HG03571 (cell line): ENCODE measurements around the gene TOMM20.
A peak's percentile ranks its signal among the peaks of the same experiment; 100 is the strongest.
"Not testable (repeated sequence)": the region's sequence is repeated elsewhere in the genome, so short reads cannot be mapped to it uniquely, and the experiment has no call there.

Source experiments
- ATAC-seq: cut with Tn5 transposase; IDR thresholded peaks from one replicate; pipeline ENCODE4 v1.9.1; 2021; ENCODE audit not compliant: unreplicated experiment

The TOMM20 gene

DNA sequence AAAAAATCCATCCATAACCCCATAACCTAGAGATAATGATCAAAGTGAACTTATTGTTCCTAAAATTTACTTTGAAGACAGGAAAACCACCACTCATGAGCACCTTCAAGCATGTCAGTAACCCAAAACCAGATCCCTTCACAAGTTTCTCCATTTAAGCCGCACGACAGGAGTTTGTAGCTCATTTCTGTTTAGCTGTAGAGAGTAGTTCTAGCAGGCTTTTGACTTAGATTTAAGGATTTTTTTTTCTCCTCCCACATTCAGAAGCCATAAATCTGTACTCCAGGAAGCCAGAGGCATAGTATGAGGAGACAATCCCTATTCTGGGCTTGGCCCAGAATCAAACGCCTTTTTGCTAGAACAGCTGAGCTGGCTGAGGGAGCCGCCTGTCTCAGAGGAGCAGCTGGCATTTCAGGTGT is 25.6 kb downstream of the TOMM20 start:
- ATAC-seq = no peak

GRCh38 chr1:235102259-235102582 is 26.4 kb downstream of the TOMM20 start:
- ATAC-seq = no peak

DNA sequence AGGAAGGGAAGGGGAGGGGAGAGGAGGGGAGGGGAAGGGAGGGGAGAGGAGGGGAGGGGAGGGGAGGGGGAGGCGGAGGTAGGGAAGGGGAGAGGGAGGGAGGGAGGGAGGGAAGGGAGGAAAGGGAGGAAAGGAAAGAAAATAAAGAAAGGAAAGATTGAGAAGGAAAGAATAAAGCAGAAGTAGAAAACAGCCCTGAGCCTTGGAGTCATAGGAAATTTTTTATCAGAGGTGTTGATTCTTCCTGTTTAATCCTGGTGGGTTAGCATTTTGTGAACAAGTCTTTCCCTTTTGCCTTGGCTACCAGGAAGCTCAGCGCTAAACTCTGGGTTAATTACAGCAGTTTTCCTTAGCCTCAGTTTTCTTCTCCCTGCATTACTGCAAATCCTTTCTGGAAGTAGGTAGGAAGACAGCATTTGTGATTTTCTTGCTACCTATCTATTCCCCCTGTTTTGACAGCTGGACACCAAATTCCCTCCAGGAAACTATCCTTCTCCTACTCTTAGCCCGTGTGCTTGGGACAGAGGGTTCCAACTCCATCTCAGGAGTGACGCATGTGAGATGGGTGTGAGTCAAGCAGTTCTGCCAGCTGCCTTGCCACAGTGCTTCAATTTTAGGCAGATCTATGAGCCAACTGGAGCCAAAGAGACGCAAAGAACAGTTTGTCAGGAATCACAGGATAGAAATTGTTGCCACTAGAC is 26.9 kb downstream of the TOMM20 start:
- no peak for ATAC-seq

DNA sequence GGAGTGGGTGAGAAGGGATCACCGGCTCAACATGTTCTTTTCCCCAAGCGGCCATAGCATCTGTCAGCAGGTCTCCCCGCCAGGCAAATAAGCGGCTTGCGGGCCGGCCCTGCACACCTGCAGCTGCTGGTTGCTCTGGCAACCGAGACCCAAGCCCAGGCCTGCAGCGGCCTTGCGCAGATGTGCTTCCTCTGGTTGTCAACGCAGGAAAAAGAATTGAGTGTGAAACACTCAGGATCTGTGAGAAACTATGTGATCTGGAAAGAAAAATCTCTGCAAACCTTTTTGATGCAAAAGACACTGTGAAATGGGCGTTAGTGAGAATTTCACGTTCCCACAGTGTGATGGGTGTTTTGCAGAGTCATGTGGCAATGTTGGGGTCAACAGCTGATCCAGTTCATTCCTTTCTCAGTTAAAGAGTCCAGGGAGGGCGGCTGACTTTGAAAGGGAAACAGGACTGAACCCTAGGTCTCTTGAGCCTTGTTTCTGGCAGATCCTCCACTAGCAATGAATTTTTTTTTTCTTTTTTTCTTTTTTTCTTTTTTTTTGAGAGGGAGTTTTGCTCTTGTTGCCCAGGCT is 28.4 kb downstream of the TOMM20 start:
- ATAC-seq = no peak

DNA sequence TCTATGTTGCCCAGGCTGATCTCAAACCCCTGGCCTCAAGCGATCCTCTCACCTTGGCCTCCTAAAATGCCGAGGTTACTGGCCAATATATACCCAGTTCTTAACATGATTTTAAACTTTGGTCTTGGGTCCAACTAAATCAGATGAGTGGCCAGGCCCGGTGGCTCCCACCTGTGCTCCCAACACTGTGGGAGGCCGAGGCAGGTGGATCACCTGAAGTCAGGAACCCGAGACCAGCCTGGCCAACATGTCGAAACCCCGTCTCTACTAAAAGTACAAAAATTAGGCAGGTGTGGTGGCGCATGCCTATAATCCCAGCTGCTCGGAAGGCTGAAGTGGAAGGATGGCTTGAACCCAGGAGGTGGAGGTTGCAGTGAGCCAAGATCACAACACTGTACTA is 29.6 kb downstream of the TOMM20 start:
- no peak for ATAC-seq

GRCh38 chr1:235098547-235098946 is 30.1 kb downstream of the TOMM20 start:
- no peak for ATAC-seq

- ATAC-seq = not testable (repeated sequence)
These were observed 31.1 kb downstream of the TOMM20 start for GRCh38 chr1:235097501-235097900.

DNA sequence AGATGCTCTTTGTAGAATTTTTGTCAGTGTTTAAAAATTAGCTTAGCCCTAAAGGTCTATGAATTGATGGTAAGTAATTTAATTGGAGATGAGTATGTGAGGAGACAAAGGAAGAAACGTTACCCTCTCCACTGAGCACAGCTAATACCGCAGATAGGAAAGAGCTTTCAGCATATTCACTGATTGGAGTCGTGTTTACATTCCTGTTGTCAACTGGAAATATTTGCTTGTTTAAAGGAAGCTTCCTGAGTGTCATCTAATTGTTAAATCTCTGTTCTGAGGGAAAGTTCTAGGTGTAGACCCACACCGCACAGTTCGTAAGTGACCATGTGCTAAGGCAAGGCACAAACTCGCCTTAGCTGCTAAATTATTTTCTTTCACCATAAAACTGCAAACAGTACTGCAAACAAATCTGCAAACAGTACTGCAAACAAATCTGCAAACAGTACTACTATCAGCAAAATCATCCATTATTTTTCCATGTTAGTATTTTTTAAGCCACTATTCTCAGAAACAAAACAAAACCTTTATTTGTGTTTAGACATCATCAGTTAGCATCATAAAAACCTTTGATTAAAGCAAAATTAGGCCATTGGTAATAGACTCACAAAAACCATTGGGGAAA is 32.6 kb downstream of the TOMM20 start:
- no peak for ATAC-seq

GRCh38 chr1:235093696-235094592 is 34.7 kb downstream of the TOMM20 start:
- ATAC-seq = peak; percentile 62

DNA sequence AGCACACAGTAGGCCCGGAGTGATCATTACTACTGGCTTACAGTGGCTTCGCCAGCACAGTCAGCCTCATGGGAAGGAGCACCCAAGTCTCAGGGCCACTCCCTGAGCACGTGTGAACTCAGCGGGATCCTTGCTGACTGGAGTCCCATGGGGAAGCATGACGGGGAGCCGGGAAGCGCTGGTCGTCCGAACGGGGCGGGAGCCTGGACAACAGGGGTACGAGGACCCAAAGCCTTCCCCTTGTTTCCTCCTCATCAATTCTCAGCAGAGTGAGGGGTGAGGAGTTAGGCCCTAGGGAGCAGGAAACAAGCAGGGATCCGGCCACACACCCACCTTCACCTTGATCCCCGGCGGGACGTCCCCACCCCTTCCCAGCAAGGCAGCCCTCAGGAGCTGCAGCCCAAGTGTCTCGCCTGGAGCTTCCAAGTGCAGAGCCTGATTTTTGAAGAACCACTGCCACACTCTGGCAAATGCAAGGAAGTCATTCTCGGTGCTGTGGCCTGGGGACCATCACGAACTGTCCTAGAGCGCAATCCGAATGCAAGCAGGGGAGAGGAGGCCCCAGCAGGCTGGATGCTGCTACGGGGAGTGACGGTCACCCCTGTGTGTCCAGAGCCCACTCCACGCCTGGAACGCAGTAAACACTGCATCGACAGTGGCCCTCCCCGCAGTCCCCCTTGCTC is 35.5 kb downstream of the TOMM20 start:
- no peak for ATAC-seq

DNA sequence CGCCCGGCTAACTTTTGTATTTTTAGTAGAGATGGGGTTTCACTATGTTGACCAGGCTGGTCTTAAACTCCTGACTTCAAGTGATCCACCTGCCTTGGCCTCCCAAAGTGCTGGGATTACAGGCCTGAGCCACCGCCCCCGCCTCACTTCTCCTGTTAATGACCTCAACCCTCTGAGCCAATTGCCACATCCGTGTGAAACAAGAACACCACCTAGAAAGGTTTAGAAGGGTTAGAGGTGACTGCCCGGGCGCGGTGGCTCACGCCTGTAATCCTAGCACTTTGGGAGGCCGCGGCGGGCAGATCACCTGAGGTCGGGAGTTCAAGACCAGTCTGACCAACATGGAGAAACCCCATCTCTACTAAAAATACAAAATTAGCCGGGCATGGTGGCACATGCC is 36.2 kb downstream of the TOMM20 start:
- ATAC-seq = not testable (repeated sequence)

- ATAC-seq = not testable (repeated sequence)
These were observed 36.6 kb downstream of the TOMM20 start for GRCh38 chr1:235092045-235092406.

- ATAC-seq = not testable (repeated sequence)
These were observed 37.2 kb downstream of the TOMM20 start for GRCh38 chr1:235091319-235092044.

- ATAC-seq = no peak
These were observed 38.1 kb downstream of the TOMM20 start for GRCh38 chr1:235090406-235091069.

DNA sequence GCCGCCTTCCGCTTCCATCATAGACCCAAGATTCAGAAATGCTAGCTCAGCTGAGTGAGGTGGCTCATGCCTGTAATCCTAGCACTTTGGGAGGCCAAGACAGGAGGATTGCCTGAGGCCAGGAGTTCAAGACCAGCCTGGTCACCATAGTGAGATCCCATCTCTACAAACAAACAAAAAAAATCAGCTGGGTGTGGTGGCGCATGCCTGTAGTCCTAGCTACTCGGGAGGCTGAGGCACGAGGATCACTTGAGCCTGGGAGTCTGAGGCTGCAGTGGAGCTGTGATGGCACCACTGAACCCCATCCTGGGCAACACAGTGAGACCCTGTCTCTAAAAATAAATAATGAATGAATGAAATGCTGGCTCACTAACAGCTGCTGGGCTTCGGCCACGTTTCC is 39.7 kb downstream of the TOMM20 start:
- no peak for ATAC-seq

- ATAC-seq = no peak
These were observed 40.2 kb downstream of the TOMM20 start for GRCh38 chr1:235088430-235088829.

DNA sequence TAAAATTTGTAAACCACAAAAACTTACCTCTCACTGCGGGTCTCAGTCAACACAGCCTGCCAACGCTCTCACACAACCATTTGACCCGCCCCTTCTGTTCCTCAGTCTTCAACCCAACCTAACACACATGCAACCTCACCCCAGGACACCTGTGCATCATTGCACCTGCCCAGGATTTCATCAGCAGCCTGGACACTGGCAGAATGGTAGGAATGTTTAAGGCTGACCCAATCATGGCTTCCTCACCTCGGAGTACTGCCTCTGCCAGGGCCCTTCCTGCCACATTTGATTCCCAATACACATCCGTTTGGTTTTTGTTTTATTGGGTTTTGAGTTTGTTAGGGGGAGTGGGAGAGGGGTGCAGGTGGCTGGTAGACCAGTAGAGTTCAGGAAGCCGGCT is 40.7 kb downstream of the TOMM20 start:
- ATAC-seq = no peak

DNA sequence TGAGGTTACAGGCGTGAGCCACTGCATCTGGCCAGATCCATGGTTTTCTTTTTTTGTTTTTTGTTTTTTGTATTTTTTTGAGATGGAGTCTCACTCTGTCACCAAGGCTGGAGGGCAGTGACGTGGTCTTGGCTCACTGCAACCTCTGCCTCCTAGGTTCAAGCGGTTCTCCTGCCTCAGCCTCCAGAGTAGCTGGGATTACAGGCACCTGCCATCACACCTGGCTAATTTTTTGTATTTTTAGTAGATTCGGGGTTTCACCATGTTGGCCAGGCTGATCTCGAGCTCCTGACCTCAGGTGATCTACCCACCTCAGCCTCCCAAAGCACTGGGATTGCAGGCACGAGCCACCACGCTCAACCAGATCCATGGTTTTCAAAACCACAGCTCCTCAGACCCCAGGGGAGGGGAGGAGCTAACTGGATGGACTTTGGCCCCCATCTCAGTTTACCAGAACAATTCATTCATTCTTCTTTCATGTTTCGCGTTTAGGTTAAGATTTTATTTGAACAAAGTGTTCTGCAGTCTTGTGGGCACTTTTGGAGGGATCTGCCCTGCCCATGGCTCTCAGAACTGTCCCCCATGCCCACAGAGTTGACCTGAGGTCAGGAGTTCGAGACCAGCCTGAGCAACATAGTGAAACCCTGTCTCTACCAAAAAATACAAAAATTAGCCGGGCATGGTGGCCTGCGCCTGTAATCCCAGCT is 43.1 kb downstream of the TOMM20 start:
- not testable (repeated sequence) for ATAC-seq

DNA sequence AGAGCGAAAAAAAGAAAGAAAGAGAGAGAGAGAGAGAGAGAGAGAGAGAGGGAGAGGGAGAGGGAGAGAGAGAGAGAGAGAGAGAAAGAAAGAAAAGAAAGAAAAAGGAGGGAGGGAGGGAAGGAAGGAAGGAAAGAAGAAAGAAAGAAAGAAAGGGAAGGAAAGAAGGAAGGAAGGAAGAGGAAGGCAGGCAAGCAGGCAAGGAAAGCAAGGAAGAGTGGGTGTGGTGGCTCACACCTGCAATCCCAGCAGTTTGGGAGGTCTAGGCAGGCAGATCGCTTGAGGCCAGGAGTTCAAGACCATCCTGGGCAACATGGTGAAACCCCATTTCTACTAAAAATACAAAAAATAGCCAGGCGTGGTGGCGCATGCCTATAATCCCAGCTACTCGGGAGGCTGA is 47.8 kb downstream of the TOMM20 start:
- not testable (repeated sequence) for ATAC-seq
